Mesenchymal stem cell (in vitro differentiated cells and primary cell): ENCODE results near the gene NAPG.
"Not testable (repeated sequence)": the region's sequence is repeated elsewhere in the genome, so short reads cannot be mapped to it uniquely, and the experiment has no call there.

Experiments
- DNase-seq: peaks from one replicate; pipeline ENCODE4 v3.0.0-alpha.2; 2013
- H2AFZ ChIP-seq: one replicate; pipeline ENCODE4 v1.6.1; 2013; ENCODE audit warnings: low read depth, mild to moderate bottlenecking, control low read depth, inconsistent platforms, low read length, moderate library complexity
- H2AK5ac ChIP-seq: 2 replicates; pipeline ENCODE4 v1.6.1; 2013; ENCODE audit warnings: low read length, moderate library complexity, mild to moderate bottlenecking, inconsistent platforms; ENCODE audit not compliant: severe bottlenecking
- H2BK120ac ChIP-seq: one replicate; pipeline ENCODE4 v1.6.1; 2013; ENCODE audit warnings: low read depth, mild to moderate bottlenecking, inconsistent platforms, low read length, moderate library complexity
- H2BK12ac ChIP-seq, 2 experiments: one replicate each; pipeline ENCODE4 v1.6.1; 2013; ENCODE audit warnings: inconsistent platforms in 2 of 2, low read length in 2 of 2, mild to moderate bottlenecking in 2 of 2, moderate library complexity in 2 of 2, control low read depth in 1 of 2
- H2BK15ac ChIP-seq: one replicate; pipeline ENCODE4 v1.6.1; 2013; ENCODE audit warnings: mild to moderate bottlenecking, low read depth, inconsistent platforms; ENCODE audit not compliant: poor library complexity, severe bottlenecking
- H2BK5ac ChIP-seq: 2 replicates; pipeline ENCODE4 v1.6.1; 2013; ENCODE audit warnings: low read depth, mild to moderate bottlenecking, low read length, control low read depth, inconsistent platforms; ENCODE audit not compliant: poor library complexity, severe bottlenecking
- H3K14ac ChIP-seq, 2 experiments: one replicate each; pipeline ENCODE4 v1.6.1; 2013; ENCODE audit warnings: inconsistent platforms in 2 of 2, low read length in 2 of 2, control low read depth in 1 of 2, mild to moderate bottlenecking in 1 of 2, moderate library complexity in 1 of 2
- H3K18ac ChIP-seq, 2 experiments: one replicate each; pipeline ENCODE4 v1.6.1; 2013; ENCODE audit warnings: inconsistent platforms in 2 of 2, low read length in 2 of 2, control low read depth in 1 of 2, low read depth in 1 of 2, mild to moderate bottlenecking in 1 of 2
- H3K23ac ChIP-seq, 2 experiments: one replicate each; pipeline ENCODE4 v1.6.1; 2013; ENCODE audit warnings: inconsistent platforms in 2 of 2, low read length in 2 of 2, mild to moderate bottlenecking in 2 of 2, moderate library complexity in 2 of 2, control low read depth in 1 of 2
- H3K27ac ChIP-seq: 2 replicates; pipeline ENCODE4 v1.5.1; 2013; ENCODE audit warnings: mild to moderate bottlenecking, moderate library complexity, low read length, control low read depth, inconsistent platforms; ENCODE audit not compliant: poor library complexity, severe bottlenecking
- H3K27me3 ChIP-seq, 2 experiments: 2 replicates each; pipeline versions ENCODE4 v1.6.1 to v1.7.0; 2013; ENCODE audit warnings: low read length in 2 of 2, mild to moderate bottlenecking in 2 of 2, moderate library complexity in 2 of 2, control low read depth in 1 of 2, inconsistent platforms in 1 of 2; ENCODE audit not compliant: control insufficient read depth in 1 of 2, insufficient read depth in 1 of 2
- H3K36me3 ChIP-seq, 2 experiments: 2 replicates each; pipeline versions ENCODE4 v1.6.1 to v1.7.0; 2013; ENCODE audit warnings: low read length in 2 of 2, control low read depth in 1 of 2, inconsistent platforms in 1 of 2, low read depth in 1 of 2, mild to moderate bottlenecking in 1 of 2; ENCODE audit not compliant: insufficient read depth in 2 of 2, control insufficient read depth in 1 of 2
- H3K4ac ChIP-seq, 2 experiments: one replicate each; pipeline ENCODE4 v1.6.1; 2013; ENCODE audit warnings: inconsistent platforms in 2 of 2, low read length in 2 of 2, mild to moderate bottlenecking in 2 of 2, moderate library complexity in 2 of 2, control low read depth in 1 of 2, low read depth in 1 of 2
- H3K4me1 ChIP-seq: 2 replicates; pipeline ENCODE4 v1.6.1; 2013; ENCODE audit warnings: low read depth, low read length, control low read depth; ENCODE audit not compliant: control insufficient read depth, insufficient read depth
- H3K4me2 ChIP-seq: 2 replicates; pipeline ENCODE4 v1.6.1; 2013; ENCODE audit warnings: low read length, mild to moderate bottlenecking, inconsistent platforms; ENCODE audit not compliant: poor library complexity, severe bottlenecking
- H3K4me3 ChIP-seq, 2 experiments: 2 replicates each; pipeline versions ENCODE4 v1.5.1 to v1.7.0; 2013; ENCODE audit warnings: low read length in 2 of 2, mild to moderate bottlenecking in 2 of 2, control low read depth in 1 of 2, low read depth in 1 of 2; ENCODE audit not compliant: insufficient read depth in 1 of 2
- H3K79me1 ChIP-seq: replicated peaks from 2 replicates; pipeline ENCODE4 v1.6.1; 2013; ENCODE audit warnings: mild to moderate bottlenecking, control low read depth, low read length, inconsistent platforms; ENCODE audit not compliant: poor library complexity, severe bottlenecking
- H3K9ac ChIP-seq: 2 replicates; pipeline ENCODE4 v1.7.0; 2013; ENCODE audit warnings: mild to moderate bottlenecking, low read length, moderate library complexity
- H3K9me3 ChIP-seq: 2 replicates; pipeline ENCODE4 v1.7.0; 2013; ENCODE audit warnings: mild to moderate bottlenecking, low read length; ENCODE audit not compliant: control insufficient read depth
- H4K8ac ChIP-seq: one replicate; pipeline ENCODE4 v1.6.1; 2013; ENCODE audit warnings: inconsistent platforms, mild to moderate bottlenecking, low read length, moderate library complexity
- H4K91ac ChIP-seq: one replicate; pipeline ENCODE4 v1.6.1; 2013; ENCODE audit warnings: mild to moderate bottlenecking, low read length, inconsistent platforms
- WGBS: methylation state at CpG from one replicate; pipeline ENCODE4 v1.1.7; 2013; ENCODE audit warnings: mixed read lengths; 5-methylcytosine and 5-hydroxymethylcytosine counted together

Gene NAPG

DNA sequence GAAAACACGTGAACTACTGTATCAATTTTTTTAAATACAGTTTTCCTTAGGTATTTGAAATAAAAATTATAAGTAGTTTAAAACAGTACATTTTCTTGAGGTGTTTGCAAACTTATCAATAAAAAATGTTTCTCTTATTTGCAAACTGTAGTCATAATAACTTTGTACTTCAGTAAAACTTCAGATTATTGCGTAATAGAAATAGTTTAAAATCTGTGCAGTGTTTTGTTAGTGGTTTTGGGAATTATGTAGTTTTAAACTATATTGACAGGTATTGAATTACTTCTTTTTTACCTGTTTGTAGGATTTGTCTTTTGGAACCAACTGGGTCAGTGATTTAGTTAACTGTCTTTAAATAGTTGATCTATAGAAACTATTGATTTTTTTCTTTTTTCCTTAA is 7.3 kb downstream of the NAPG start:
- DNase-seq = no peak
- no peak overlapping the region for H3K27ac ChIP-seq
- no peak overlapping the region for H3K14ac ChIP-seq
- no peak overlapping the region for H4K8ac ChIP-seq
- no peak overlapping the region for H3K4me3 ChIP-seq
- no peak overlapping the region for H2BK15ac ChIP-seq
- peaks cover 4% of the 10 kb centered on the region for H3K4me1 ChIP-seq
- no peak overlapping the region for H3K9ac ChIP-seq
- peaks cover 5 to 26% of the 10 kb centered on the region in 2 experiments for H3K36me3 ChIP-seq
- H3K18ac ChIP-seq = no peak overlapping the region
- no peak overlapping the region for H4K91ac ChIP-seq
- no peaks in the 10 kb centered on the region for H3K9me3 ChIP-seq
- no peaks in the 10 kb centered on the region for H3K27me3 ChIP-seq
- 100% methylated on average over 1 of the region's 2 CpGs for WGBS
- no peak overlapping the region for H3K23ac ChIP-seq
- H2AFZ ChIP-seq = no peak overlapping the region
- H3K79me1 ChIP-seq = peaks cover 16% of the 10 kb centered on the region
- H2BK120ac ChIP-seq = no peak overlapping the region
- H2AK5ac ChIP-seq = no peak overlapping the region
- H3K4me2 ChIP-seq = no peak overlapping the region
- H3K4ac ChIP-seq = no peak overlapping the region
- H2BK12ac ChIP-seq = no peak overlapping the region
- H2BK5ac ChIP-seq = no peak overlapping the region

DNA sequence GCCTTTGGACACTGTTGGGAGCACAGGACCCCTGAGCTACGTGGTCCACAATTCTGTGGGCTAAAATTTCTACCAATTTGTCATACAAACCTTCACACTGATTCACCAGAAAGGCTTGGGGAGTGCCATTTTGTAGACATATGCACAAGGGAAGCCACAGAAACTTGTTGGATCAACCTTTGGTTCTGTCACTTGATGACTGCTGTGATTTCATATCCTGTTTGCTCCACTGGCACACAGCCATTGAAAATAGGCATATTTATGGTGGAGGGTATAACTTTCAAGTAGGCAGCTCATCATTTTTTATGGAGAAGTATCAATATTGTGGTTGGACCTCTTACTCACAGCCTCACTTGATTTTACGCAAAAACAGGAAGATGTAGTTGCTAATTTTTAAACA is 10.5 kb downstream of the NAPG start:
- Histone ChIP-seq H3K14ac (no peak overlapping the region), H3K9me3 (no peaks in the 10 kb centered on the region), H3K27ac (no peak overlapping the region), H3K23ac (no peak overlapping the region), H3K18ac (no peak overlapping the region), H3K79me1 (peaks cover 24% of the 10 kb centered on the region), H2BK12ac (no peak overlapping the region), H4K8ac (no peak overlapping the region), H3K4me2 (no peak overlapping the region), H3K9ac (no peak overlapping the region), H2BK120ac (no peak overlapping the region), H2AFZ (no peak overlapping the region), H4K91ac (no peak overlapping the region), H3K36me3 (peaks cover 13 to 57% of the 10 kb centered on the region in 2 experiments), H3K4ac (no peak overlapping the region), H3K4me3 (no peak overlapping the region), H2BK5ac (no peak overlapping the region), H2AK5ac (no peak overlapping the region), H2BK15ac (no peak overlapping the region), H3K27me3 (no peaks in the 10 kb centered on the region), H3K4me1 (no peaks in the 10 kb centered on the region)
- DNase-seq = no peak
- WGBS = 100% methylated on average over 1 of the region's 2 CpGs

DNA sequence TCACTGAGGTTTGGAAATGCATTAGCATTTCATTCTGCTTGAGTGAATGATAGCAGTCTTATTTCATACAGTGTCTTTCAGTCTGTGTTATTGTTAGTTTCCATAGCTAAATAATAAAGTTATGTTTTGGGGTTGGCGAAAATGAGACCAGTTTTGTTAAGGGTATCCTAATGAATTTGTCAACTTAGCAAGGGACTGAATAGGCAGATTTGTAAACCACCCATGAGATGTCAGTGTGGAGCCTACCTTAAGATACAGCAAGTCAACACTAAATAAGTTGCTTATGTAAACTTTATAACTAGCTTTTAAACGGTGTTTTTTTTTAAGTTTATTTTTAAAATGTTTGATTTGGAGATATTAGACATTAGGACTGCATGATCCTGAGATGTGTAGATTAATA is 11.9 kb downstream of the NAPG start:
- no peak overlapping the region for H3K14ac ChIP-seq
- no peak overlapping the region for H3K27ac ChIP-seq
- H3K79me1 ChIP-seq = peaks cover 30% of the 10 kb centered on the region
- no peak overlapping the region for H3K4ac ChIP-seq
- no peaks in the 10 kb centered on the region for H3K4me1 ChIP-seq
- no peak overlapping the region for H3K9ac ChIP-seq
- no peak overlapping the region for H2BK5ac ChIP-seq
- no peak overlapping the region for H2BK120ac ChIP-seq
- no peak overlapping the region for H2BK15ac ChIP-seq
- no peak overlapping the region for H3K18ac ChIP-seq
- H3K27me3 ChIP-seq = no peaks in the 10 kb centered on the region
- no peak overlapping the region for H3K23ac ChIP-seq
- no peak overlapping the region for H2AFZ ChIP-seq
- H3K4me2 ChIP-seq = no peak overlapping the region
- no peak overlapping the region for H2BK12ac ChIP-seq
- no peak for DNase-seq
- no peak overlapping the region for H2AK5ac ChIP-seq
- no peak overlapping the region for H4K91ac ChIP-seq
- WGBS = 98% methylated on average over 2 of the region's 2 CpGs
- H3K4me3 ChIP-seq = no peak overlapping the region
- peaks cover 20 to 71% of the 10 kb centered on the region in 2 experiments for H3K36me3 ChIP-seq
- H4K8ac ChIP-seq = no peak overlapping the region
- no peaks in the 10 kb centered on the region for H3K9me3 ChIP-seq

DNA sequence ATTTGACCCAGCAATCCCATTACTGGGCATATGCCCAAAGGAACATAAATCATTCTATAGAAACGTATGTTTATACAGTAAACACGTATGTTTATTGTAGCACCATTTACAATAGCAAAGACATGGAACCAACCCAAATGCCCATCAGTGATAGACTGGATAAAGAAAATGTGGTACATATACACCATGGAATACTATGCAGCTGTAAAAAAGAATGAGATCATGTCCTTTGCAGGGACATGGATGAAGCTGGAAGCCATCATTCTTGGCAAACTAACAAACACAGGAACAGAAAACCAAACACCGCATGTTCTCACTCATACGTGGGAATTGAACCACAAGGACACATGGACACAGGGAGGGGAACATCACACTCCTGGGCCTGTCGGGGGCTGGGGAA is 13.3 kb downstream of the NAPG start:
- H3K79me1 ChIP-seq = peaks cover 31% of the 10 kb centered on the region
- H3K23ac ChIP-seq, H2AFZ ChIP-seq, H2BK5ac ChIP-seq, H4K91ac ChIP-seq, H3K4me3 ChIP-seq, H3K27ac ChIP-seq, H3K9ac ChIP-seq, H3K4me2 ChIP-seq, H2AK5ac ChIP-seq, H3K9me3 ChIP-seq, H2BK15ac ChIP-seq, H2BK120ac ChIP-seq, H3K4ac ChIP-seq, DNase-seq, H3K4me1 ChIP-seq, H3K18ac ChIP-seq, H2BK12ac ChIP-seq, H3K14ac ChIP-seq, H4K8ac ChIP-seq, H3K27me3 ChIP-seq: not testable (repeated sequence)
- peaks cover 16 to 78% of the 10 kb centered on the region in 2 experiments for H3K36me3 ChIP-seq
- WGBS = 100% methylated on average over 4 of the region's 5 CpGs
